ENCODE data around the gene FBRSL1. TPM values are rescaled to one million over a fixed set of nuclear protein-coding genes. Genes with fewer than 3 reads are reported as not detected.

The FBRSL1 gene
- total RNA-seq, 4 donors from 2014 or later, result 5.9 to 34.3 (median 23.4) TPM

DNA sequence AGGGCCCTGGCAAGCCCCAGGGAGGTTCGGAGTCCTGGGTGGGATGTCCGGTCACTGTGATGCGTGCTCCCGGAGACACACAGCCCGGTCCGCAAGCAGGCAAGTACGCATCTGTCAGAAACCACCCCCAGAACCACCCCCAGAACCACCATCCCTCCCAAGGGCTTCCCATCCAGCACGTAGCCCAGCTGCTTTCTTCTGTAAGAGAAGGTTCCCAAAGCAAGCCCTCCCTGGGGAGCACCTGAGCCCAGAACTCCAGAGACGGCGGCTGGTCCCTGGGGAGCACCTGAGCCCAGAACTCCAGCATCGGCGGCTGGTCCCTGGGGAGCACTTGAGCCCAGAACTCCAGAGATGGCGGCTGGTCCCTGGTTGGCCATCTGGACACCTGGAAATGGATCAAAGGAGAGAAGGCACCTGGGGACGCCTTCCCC is 2.6 kb upstream of the FBRSL1 start:
- peaks cover 21 to 34% (median 26%) of the 10 kb centered on the region in 3 donors for H3K4me1 ChIP-seq
- no peaks in the 10 kb centered on the region for H3K36me3 ChIP-seq
- intact Hi-C loops (cut with DNase I), result no loop called here
- DNase-seq, result no peak
- no peak overlapping the region for H3K4me3 ChIP-seq
- 80 to 83% methylated on average over 1 to 2 of the region's 14 CpGs for WGBS, 2 donors
- TF ChIP-seq, protein P1, sequence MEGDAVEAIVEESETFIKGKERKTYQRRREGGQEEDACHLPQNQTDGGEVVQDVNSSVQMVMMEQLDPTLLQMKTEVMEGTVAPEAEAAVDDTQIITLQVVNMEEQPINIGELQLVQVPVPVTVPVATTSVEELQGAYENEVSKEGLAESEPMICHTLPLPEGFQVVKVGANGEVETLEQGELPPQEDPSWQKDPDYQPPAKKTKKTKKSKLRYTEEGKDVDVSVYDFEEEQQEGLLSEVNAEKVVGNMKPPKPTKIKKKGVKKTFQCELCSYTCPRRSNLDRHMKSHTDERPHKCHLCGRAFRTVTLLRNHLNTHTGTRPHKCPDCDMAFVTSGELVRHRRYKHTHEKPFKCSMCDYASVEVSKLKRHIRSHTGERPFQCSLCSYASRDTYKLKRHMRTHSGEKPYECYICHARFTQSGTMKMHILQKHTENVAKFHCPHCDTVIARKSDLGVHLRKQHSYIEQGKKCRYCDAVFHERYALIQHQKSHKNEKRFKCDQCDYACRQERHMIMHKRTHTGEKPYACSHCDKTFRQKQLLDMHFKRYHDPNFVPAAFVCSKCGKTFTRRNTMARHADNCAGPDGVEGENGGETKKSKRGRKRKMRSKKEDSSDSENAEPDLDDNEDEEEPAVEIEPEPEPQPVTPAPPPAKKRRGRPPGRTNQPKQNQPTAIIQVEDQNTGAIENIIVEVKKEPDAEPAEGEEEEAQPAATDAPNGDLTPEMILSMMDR (IDR thresholded peaks at IDR 0.05), result no peak
- no peak for TF ChIP-seq POLR2A (IDR thresholded peaks at IDR 0.05)
- no peaks in the 10 kb centered on the region for H3K9me3 ChIP-seq
- no peak overlapping the region for H3K27ac ChIP-seq
- H3K27me3 ChIP-seq, result peaks cover 0 to 48% (median 0%) of the 10 kb centered on the region in 4 donors

- intact Hi-C loops (cut with DNase I), result no loop called here
- Histone ChIP-seq H3K4me3 (peak overlapping the region; percentile 43 to 81 (median 62)), H3K9me3 (no peaks in the 10 kb centered on the region), H3K27me3 (peaks cover 0 to 37% (median 0%) of the 10 kb centered on the region in 4 donors), H3K4me1 (peaks cover 32 to 44% (median 36%) of the 10 kb centered on the region in 3 donors), H3K27ac (peak overlapping the region; percentile 73 to 91 (median 78)), H3K36me3 (no peaks in the 10 kb centered on the region)
- 32 to 34% methylated on average over 14 to 17 of the region's 23 CpGs for WGBS, 2 donors
- TF ChIP-seq POLR2A (IDR thresholded peaks at IDR 0.05), result peak in 2 of 4 donors; percentile 12 to 30
- TF ChIP-seq, protein P1 (IDR thresholded peaks at IDR 0.05), result no peak
- DNase-seq, result no peak
These were observed 1.5 kb upstream of the FBRSL1 start for GRCh38 chr12:132488127-132489077.

GRCh38 chr12:132489078-132489601 is 811 bp upstream of the FBRSL1 start:
- Histone ChIP-seq H3K4me3 (peak overlapping the region; percentile 43 to 81 (median 62)), H3K36me3 (no peaks in the 10 kb centered on the region), H3K9me3 (no peaks in the 10 kb centered on the region), H3K27ac (peak overlapping the region; percentile 73 to 91 (median 78)), H3K27me3 (peaks cover 0 to 30% (median 0%) of the 10 kb centered on the region in 4 donors), H3K4me1 (peaks cover 39 to 52% (median 44%) of the 10 kb centered on the region in 3 donors)
- no peak for DNase-seq
- WGBS, 2 donors, result 0% methylated on average over 4 of the region's 46 CpGs; no CpG with 5 or more reads in 1 of the 2 donors
- TF ChIP-seq POLR2A (IDR thresholded peaks at IDR 0.05), result no peak
- TF ChIP-seq, protein P1 (IDR thresholded peaks at IDR 0.05), result no peak
- intact Hi-C loops (cut with DNase I), result no loop called here

DNA sequence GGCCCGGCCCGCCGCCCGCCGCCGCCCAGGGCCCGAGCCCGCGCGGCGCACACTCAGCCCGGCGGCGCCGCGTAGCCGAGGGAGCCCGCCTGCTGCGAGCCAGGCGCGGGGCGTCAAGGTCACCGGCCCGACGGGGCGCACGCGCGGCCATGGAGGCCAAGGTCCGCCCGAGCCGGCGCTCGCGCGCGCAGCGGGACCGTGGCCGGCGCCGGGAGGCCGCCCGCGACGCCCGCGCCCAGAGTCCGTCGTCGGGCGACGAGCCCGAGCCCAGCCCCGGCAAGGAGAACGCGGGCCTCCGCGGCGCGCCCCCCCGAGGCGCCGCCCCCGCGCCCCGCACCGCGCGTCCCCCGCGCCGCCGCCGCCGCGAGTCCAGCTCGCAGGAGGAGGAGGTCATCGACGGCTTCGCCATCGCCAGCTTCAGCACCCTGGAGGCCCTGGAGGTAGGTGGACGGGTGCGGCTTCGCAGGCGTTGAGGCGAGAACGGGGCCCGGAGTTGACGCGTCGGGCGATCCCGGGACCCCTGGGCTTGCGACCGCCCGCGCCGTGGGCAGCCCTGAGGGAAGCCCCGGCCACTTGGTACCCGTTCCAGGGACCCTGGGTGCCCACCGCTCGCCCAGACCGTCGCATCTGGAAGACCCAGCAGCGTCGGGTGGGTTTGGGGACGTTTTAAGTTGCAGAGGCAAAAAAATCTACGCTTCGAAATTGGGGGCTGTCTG is 629 bp downstream of the FBRSL1 start:
- H3K9me3 ChIP-seq, result no peaks in the 10 kb centered on the region
- intact Hi-C loops (cut with DNase I), result no loop called here
- peaks cover 0 to 16% (median 0%) of the 10 kb centered on the region in 4 donors for H3K27me3 ChIP-seq
- peak overlapping the region; percentile 58 to 79 (median 64) for H3K27ac ChIP-seq
- DNase-seq, result no peak
- H3K4me3 ChIP-seq, result peak overlapping the region; percentile 56 to 81 (median 67)
- no peaks in the 10 kb centered on the region for H3K36me3 ChIP-seq
- no peak for TF ChIP-seq POLR2A (IDR thresholded peaks at IDR 0.05)
- TF ChIP-seq, protein P1 (IDR thresholded peaks at IDR 0.05), result no peak
- H3K4me1 ChIP-seq, result peaks cover 52 to 66% (median 58%) of the 10 kb centered on the region in 3 donors
- 0% methylated on average over 2 of the region's 110 CpGs; no CpG with 5 or more reads in 1 of the 2 donors for WGBS, 2 donors
